GM21423 (cell line): ENCODE results near the gene PRKCH.
"Not testable (repeated sequence)": the region's sequence is repeated elsewhere in the genome, so short reads cannot be mapped to it uniquely, and the experiment has no call there.

ENCODE experiments used
- ATAC-seq: cut with Tn5 transposase; IDR thresholded peaks from one replicate; pipeline ENCODE4 v1.9.1; 2021; ENCODE audit warnings: mild to moderate bottlenecking, moderate library complexity; ENCODE audit not compliant: unreplicated experiment

Gene PRKCH

DNA sequence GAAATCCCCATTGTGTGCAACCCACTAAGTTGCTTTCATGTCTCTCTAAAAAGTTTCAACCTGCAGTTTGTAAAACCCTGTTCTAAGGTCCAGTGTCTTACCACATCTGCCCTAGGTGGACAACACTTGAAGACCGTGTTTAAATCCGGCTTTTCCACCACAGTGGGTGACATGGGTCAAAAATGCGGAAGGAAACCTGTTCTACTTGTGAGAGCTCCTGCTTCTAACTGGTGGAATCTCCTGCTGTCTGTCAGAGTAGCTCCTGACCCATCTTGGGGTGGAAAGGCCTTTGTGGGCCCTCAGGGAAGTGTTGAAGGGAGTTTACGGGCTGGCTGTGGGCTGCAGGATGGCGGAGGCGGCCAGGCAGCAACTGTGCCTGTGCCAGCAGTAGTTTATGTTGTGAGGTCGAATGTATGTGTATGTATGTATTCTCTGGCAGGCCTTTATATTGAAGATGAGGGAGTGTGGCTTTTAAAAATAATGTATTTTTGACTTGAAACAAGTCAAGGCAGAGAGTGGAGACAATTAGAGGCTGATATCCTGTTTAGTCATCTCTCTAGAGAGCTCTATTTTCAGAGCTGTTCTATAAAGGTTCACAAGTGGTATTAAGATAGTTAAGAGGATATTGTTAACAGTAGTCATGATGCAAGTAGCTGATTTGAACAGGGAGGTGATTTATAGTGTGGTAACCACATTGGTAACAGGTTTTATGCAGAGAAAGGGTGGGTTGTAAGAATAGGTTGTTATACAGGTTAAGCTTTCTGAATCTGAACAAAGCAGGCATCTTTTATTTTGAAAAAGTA is 67.0 kb downstream of the PRKCH start:
- peak; percentile 63 for ATAC-seq

DNA sequence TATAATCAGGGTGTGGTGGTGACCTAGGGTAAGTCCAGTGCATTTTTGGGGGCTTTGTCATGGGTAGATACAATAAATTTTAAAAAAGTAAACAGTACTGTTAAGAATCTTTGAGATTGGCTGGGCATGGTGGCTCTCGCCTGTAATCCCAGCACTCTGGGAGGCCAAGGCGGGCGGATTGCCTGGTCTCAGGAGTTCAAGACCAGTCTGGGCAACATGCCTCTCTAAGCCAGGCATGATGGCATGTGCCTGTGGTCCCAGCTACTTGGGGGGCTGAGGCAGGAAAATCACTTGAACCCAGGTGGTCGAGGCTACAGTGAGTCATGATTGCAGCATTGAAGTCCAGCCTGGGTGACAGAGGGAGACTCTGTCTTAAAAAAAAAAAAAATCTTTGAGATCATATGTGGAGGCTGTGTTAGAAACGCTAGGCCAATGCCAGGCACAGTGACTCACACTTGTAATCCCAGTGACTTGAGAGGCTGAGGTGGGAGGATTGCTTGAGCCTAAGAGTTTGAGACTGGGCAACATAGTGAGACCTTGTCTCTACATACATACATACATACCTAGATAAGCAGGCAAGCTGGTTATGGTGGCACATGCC is 67.7 kb downstream of the PRKCH start:
- ATAC-seq: no peak

DNA sequence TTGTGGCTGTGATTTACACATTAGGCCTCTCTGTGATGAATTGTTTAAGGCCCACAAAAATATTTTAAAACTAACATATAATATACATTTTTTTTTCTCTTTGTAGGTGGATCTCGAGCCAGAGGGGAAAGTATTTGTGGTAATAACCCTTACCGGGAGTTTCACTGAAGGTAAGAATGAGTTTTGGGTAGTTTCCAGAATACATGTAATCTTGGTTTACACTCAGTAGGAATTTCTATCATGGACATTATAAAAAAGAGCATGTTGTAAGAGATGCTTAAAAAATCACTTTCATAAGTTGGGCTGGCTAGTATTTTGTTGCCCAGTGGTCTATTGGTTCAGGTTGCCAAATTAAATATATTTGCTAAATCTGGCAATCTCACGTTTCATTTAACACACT is 69.7 kb downstream of the PRKCH start:
- ATAC-seq: no peak

DNA sequence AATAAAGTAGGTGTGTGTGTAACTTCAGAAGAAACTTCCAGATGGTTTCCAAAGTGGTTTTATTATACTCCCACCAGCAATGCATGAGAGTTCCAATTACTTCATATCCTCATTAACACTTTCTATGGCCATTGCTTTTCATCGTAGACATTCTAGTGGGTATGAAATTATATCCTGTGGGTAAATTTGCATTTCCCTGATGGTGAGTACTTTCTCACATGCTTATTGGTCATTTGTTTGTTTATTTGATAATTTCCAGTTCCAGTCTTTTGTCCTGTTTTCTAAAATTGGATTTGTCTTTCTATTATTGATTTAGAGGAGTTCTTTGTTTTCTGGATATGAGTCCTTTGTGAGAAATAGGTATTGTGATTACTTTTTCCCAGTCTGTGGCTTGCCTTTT is 70.9 kb downstream of the PRKCH start:
- ATAC-seq: no peak

DNA sequence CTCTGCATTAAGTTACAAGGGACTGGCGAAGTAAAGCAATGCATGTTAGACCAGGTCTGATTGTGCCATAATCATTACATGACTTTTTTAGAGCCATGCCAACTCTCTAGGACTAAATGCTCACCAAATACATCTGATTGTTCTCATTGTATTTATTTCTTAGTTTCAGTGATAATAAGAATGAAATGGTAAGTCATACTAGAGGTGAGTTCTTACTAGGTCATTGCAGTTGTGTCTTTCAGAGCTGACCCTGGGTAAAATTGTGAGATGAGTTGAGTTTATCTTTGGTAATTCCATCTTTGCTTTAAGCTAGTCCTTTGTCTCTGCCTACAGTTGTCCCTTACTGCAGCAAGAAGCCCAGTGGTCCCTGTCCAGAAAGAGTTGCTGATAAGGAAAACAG is 73.2 kb downstream of the PRKCH start:
- no peak for ATAC-seq

DNA sequence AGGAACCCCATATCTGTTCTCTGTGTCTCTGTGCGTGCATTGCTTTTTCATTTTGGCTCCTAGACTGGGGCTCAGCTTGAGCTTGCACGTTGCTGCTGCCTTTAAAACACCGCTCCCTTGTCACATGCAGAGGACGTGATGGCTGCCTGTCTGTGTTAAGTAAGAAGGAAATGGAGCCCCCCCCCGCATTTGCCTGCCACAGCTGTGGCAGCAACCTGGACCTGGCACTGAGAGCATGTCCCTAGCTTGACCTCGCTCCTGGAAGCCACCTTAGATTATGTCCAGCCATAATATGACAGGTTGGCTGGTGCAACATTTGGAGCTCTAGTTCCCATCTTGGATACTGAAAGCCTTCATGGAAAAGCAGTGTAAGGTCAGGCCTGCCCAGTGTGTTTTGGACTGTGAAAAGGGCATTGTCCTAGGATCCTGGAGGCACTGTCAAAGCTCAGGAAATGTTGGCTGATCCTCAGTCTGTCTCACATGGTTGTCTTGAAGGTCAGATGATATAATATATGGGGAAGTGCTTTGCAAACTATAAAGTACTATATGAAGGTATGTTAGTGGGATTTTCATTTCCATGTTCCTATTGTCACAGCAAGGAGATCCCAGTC is 73.8 kb downstream of the PRKCH start:
- ATAC-seq: no peak

DNA sequence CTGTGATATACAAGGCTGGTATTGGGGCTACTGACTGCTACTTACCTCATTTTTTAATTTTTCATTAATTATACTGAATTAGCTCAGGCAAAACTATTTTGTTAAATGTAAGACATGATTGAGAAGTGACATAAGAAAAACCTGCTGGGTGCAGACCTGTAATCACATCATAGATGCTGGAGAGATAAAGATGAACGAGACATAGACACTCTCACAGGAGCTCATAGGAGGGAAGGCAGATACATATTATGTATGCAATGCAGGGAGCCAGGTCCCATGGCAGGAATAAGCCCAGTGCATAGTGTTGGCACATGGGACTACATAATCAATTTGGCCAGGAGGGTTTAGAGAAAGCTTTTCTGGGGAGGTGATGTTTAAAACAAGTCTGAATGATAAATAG is 74.9 kb downstream of the PRKCH start:
- no peak for ATAC-seq

DNA sequence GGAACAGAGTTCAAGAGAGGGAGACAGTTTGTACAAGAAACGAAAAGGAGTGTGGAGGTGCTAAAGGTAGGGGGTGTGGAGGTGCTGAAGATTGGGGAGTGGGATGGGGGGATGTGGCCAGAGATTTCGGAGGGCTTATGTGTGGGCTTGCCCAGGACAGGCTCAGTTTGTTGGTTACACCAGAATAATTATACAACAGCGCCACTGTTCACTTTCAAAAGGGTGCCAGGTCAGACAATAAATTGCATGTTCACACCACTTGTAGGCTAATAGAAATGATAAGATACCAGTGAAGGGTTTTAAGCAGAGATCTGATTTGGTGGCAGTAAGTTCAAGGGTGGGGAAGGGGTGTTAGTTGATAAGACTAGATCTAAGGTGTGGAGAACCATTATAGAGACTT is 75.3 kb downstream of the PRKCH start:
- ATAC-seq: no peak

DNA sequence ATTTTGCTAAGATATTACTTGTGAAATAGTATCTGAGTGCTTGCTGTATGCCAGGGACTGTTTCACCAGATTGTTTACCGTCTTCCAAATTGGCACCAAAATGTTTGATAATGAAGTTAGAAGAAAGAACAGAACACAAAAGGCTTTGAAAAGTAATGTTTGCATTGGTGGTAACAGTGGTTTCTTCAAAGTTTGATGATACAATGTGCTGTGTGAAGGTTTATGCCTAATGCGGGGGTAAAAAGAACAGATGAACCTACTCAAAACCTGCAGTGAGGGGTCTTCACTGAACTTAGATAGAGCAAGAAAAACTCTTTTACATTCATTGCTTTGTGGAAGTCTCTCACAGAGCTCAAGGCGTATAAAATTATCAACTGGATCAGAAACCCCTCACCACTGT is 76.2 kb downstream of the PRKCH start:
- ATAC-seq: no peak

DNA sequence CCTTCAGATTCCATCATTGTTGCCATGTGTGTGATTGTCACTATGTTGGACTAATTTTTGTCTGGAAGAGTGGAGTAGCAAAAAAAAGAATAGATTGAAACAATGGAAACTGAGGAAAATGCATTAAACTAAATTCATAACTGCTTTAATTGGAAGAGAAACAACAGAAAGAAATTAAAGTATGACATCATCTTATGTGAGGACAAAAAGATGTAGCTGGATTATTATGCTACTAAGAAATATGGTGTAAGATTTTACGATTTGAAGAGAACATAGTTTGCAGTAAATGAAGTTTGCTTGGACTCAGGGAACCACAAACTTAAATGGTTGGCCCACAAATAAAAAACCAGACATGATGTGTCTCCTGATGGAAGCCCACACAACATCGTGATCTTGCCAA is 76.8 kb downstream of the PRKCH start:
- ATAC-seq: no peak

DNA sequence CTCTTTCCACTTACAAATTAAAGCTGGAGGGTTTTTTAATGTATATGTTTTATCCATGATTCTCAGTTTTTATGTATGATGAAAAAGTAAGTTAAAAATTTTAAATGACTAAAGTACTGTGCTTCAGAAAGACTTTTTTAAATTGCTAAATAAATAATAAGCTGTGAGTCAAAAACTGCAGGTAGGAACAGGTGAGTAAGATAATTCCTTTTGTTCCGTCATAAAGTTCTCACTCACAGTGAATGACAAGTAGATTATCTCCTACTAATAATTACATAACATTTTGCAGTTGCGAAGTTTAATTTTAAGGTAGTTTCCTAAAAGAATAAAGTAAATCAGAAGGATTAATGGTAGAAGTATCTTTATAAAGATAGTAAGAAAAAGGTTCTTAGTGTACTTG is 78.0 kb downstream of the PRKCH start:
- ATAC-seq: no peak

DNA sequence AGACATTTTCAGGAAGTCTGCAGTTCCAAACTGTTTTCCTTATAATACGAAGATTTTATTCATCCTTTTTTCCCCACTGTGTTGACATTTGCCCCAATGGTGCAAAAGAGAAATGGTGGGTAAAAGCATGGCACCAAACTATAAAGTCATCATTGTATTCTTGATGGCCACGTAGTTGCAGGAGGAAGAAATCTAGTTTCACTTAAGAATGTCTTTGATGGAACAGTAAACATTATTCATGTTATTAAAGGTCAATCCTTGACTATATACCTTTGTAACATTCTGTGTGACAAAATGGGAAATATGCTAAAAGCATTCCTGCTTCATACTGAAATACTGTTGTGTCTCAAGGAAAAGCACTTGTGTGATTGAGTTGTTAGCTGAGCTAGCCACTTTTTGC is 80.1 kb downstream of the PRKCH start:
- ATAC-seq: no peak

DNA sequence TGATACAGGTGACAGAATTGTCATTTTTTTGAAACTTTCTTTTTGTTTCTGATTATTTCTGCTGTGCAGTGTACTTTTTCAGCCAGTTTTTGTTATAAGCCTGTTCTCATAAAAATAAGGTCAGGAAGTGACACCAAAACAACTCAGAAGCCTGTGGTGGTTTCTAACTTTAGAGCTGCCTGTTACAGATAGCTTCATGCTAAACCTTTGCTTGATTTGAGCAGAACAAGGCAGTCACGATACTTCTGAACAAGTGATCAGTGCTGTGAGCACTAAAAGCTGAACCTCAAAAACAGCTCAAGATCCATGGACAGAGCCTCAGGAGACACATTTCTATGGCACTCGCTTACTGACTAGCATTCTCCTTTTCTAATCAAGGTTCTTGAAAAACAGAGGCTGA is 82.0 kb downstream of the PRKCH start:
- ATAC-seq: no peak

DNA sequence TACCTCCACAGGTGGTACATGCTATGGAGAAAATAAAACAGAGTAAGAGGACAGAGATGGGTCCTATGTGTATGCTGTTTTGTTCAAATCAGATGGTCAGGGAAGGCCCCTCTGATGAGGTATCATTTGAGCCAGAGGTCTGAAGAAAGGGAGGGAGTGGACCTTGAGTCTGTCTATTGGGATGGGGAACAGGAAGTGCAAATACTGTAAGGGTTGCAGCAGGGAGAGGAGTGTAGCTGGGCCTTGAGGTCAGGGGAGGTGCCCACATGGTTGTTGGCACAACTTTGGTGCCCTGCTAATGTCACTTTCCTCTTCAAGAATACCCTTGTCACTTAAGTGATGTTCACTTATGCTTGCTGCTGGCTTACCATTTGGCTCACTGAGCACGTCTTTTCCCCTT is 83.3 kb downstream of the PRKCH start:
- no peak for ATAC-seq

DNA sequence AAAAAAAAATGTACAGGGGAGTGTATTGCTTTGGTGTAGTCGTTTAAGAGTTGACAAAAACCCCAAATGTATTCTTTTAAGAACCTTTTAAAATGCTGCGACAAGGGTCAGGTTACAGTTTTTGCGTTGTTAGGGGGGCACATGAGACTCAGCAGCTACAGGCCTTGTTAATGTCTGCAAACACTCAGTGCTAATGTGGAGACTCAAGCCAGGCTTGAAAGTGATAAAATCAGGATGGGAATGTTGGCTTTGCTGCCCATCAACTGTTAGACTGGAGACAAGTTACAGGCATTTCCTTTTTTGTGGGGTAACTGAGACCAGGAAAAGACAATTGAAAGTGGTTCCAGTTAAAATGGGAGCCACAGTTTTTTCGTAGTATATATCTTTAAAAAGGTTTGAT is 84.8 kb downstream of the PRKCH start:
- ATAC-seq: no peak

DNA sequence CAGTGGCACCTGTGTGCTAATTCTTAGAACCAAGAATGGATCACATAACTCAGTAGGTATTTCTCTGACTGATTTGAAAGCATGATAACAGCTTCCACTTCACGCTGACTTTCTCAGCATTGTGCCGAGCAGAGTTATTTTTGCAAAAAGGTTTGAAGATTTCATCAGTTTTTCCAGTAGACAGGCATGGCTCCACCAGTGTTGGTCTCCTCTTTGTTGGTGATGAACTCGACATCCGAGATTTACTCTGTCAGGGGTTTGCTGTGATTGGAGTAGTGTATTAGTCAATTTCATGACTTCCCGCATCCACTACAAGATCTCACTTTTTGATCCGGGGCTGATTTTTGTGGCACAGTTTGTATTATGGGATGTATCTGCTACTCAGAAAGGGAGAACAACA is 85.3 kb downstream of the PRKCH start:
- ATAC-seq: no peak

DNA sequence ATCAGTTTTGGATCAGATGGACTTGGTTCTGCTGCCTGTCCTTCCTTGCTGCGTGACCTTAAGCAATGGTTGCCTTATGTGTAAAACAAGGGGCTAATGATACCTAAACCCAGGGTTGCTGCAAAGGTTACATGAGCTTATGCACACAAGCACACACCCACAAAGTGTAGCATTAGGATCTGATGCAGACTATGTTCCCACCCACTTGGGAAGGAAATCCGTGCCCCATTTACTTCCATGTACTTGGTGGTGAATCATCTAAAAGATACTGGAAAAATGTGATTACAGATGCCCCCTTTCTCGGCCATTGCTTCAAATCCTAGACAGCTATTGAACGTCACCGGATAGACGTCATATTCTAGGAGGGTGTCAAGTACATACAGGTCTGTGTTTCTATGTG is 87.1 kb downstream of the PRKCH start:
- no peak for ATAC-seq

DNA sequence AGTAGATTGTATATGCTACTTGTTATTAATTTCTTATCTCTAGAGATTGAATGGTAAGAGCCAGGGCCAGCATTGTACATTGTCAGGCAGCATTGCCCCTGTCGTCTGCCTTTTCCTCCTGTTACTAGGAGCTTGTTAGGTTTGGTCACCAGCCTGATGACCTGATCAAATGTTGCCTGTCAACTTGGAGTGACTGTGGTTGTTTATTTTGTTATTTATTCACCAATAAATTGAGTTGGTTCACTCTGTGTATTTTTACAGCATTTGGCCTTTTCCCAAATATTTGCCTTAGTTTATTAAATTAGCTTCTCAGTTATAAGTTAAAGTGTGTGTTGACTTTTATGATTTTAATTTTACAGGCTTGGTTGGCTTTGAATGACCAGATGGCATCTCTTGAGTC is 88.4 kb downstream of the PRKCH start:
- no peak for ATAC-seq

DNA sequence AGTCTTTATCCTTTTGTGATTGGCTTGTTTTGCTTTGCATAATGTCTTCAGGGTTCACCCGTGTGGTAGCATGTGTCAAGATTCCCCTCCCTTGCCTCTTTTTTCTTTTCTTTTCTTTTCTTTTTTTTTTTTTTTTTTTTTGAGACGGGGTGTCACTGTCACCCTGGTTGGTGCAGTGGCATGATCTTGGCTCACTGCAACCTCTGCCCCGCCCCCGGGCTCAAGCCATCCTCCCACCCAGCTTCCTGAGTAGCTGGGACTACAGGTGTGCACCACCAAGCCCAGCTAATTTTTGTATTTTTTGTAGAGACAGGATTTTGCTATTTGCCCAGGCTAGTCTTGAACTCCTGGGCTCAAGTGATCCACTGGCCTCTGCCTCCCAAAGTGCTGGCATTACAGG is 94.6 kb downstream of the PRKCH start:
- not testable (repeated sequence) for ATAC-seq

DNA sequence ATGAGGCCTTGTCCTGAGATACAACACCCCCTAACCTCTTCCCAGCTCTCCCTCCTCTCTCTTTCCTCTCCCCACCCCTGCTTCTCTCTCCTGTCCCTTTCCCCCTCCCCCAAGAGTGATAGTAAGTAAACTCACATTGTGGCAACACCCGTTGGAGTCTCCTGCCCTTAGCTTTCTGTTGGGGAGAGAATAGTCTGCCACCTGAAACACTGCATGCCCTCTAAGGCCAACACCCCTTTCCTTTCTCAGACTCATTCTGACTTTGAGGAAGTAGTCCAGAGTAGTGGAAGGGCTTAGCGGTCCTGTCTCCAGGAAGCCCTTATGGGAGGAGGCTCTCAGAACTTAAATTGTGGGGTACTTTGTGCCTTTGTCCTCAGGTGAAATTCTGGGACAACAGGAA is 95.2 kb downstream of the PRKCH start:
- no peak for ATAC-seq

DNA sequence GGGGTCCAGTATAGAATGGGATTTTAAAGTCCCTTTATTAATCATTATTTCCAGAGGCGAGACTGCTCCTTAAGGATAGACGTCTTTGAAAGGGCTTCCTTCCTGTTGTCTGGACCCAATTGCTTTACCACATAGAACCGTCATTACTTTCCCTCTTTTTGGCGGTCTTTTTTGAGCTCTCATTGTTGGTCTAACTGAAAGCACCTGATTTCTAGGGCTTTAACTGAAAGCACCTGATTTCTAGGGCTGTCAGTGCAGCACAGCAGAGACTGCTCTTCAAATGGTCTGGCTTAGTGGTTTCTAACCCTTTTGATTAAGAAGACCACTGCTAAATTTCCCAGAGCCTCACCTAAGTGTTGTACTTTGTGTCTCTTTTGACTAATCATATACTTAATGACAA is 95.8 kb downstream of the PRKCH start:
- ATAC-seq: no peak

DNA sequence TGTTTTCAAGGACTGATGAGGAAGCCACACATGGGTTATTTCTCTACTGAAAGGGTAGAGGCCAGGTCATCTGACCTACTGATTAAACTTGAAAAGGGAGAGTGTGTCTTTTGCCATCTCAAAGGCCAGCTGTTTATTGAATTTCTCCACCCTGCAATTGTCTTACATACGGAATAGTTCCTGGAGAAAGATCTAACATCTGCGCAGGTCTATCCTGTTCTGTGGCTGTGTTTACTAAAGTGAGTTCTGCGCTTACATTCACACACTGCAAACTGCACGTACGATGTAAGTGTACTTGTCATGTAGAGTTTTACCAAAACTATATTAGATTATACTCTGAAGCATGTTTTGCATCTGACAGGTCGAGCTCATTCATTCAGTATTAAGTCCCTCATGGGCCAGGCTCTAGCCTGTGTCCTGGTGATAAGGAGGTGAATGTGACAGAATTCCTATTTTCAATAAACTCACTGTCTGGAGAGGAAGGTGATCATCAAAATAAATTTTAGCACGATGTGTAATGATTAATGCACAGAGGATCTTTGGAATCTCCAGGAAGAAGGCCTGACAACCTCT is 96.6 kb downstream of the PRKCH start:
- ATAC-seq: no peak
